T47D (cell line): Measurements from ENCODE around the gene NENF.

ENCODE experiments used
- DNase-seq, 2 experiments: peaks; one replicate each; pipeline versions ENCODE4 v3.0.0 to v3.0.0-alpha.2; 2011 to 2012; ENCODE audit warnings: low read depth in 1 of 2, low spot score in 1 of 2
- JUND ChIP-seq: IDR thresholded peaks from 2 replicates; pipeline ENCODE4 v1.6.1; 2012; ENCODE audit warnings: low read depth
- in situ Hi-C: cut with HindIII; loops from 2 replicates; pipeline ENCODE4 v1.10.0; 2016; ENCODE audit warnings: low sequenced_read_pairs, low pct_unique_long_range_greater_than_20kb

Gene NENF

DNA sequence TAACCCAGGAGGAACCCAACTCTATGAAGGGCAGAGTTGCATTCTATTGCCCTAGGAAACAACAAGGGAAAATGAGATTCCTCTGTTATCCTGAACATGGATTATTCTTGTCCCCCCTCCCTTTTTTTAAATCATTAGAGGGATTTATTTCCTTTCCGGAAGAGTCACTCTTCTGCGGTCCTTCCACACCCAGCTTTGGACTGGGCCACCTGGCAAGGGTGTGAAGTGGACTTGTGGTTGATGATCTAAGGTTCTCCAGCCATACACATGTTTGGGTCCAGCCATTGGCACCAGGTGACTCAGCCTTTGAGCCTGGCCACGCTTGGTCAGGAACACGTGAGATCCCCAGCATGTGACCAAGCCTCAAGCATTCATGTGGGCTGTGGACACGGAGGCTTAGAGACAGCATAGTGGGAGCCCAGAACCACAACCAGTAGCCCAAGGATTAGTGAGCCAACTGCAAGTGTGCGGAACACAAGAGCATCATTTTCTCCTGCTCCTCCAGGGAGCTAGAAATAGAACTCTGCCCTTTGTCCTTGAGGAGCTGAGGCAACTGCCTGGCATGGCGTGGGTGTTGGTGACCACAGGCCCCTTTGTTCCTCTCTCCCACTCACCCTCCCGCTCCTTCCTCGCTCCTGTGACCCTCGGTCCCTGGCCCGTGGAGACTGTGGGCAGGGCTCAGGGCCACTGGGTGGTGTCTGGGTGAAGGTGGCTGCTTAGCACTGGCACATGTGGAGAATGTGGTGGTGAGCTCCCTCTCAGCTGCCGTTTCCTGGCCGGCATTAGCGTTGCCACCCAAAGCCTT lies 50.1 kb downstream of the NENF start:
- DNase-seq, result no peak
- TF ChIP-seq JUND, result no peak
- in situ Hi-C loops, result no loop called here

DNA sequence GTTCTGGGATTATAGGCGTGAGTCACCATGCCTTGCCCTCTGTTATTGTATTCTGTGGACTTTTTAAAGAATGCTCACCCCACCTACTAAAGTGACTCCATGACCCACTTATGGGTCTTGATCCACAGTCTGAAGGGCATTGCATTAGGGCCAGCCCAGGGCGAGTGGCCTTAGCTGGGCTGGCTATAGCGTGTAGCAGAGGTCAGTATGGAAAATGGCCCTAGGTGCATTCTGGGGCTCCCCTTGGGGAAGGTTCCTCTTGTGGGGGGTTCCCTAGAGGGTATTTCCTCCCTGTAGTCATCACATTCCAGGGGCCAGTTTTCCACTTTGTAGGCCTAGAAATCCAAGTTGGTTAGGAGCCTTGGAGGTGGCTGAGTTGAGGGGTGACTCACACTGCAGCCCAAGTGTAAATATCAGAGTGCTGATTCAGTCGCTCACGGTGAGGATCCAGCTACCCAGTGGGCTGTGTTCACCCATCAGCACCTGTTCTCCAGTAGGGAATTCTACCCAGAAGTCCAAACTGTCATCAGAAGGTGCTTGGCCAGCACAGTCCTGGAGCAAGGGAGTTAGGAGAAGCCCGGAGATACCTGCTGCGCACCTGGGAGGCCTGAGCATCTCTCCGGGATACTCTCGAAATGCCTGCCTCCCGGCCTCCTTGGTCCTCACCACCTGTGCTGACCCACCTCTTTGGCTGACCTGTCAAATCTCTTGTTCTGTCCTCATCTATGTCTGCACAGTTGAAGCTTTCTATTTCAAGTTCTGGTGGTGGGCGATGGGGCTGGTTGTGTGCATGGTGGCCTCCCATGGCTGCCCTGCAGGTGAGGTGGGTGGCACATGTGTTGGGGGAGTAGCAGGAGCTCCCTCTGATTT lies 52.2 kb downstream of the NENF start:
- no peak for DNase-seq
- TF ChIP-seq JUND, result no peak
- in situ Hi-C loops, result no loop called here

DNA sequence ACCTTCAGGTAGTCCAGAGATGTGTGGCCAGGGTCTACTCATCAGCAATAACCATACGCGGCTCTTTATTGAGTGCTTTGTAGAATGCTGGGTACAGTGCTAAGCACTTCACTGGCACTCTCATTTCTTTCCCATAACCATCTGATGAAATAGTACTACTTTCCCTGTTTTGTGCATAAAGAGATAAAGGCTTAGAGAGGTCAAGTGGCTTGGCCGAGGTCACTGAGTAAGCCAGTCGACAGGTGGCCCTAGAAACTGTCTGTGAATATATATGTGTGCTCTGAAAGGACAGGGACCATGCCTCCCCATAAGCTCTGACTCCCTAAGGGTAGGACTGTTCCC lies 52.8 kb downstream of the NENF start:
- in situ Hi-C loops, result no loop called here
- DNase-seq, result no peak
- TF ChIP-seq JUND, result no peak

DNA sequence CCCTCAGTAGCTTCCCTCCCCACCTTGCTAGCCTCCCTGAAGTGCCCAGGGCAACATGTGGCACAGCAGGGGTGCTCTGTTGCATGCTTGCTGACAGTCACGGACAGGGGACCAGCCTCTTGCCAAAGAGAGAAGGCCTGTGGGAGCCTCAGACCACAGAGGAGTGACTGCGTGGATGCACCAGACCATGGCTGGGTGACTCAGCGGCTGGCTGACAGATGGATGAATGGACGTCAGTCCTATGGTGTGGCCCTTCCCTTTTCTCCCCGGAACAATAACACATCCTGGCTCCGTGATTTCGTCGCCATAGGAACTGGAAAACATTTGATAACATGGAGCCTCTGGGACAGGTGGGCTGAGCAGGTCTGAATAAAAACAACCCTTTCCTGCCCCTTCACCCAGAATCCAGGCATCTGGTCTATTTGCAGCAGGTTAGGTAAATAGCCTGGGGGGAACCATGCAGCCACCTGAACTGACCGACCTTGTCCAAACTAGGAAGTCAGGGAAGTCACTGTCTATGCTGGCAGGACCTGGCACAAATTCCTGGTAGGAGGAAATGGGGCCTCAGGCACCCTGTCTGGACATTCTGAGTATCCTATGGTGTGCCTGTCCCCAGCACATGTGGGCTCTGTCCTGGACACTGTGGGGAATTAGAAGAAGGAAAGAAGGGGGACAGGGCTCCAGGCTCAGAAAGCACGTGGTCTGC lies 53.3 kb downstream of the NENF start:
- peak in 1 of 2 experiments; percentile 91 for DNase-seq
- in situ Hi-C loops, result no loop called here
- TF ChIP-seq JUND, result no peak

DNA sequence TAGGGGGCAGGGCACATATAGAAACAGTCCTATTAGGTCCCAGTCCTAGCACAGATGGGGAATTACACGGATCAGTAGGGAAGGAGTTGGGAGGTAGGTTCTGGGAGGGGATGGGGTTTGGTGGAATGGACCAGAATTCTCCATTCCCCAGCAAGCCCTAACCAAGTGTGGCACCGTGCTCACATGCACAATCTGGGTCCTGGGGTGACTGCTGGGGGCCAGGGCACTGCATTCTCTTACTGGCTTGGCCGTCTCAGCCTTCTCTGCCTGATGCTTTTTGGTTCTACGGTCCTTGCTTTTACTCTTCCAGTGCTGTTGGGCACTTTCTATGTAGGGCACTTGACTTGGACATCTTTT lies 53.9 kb downstream of the NENF start:
- in situ Hi-C loops, result no loop called here
- TF ChIP-seq JUND, result no peak
- no peak for DNase-seq

DNA sequence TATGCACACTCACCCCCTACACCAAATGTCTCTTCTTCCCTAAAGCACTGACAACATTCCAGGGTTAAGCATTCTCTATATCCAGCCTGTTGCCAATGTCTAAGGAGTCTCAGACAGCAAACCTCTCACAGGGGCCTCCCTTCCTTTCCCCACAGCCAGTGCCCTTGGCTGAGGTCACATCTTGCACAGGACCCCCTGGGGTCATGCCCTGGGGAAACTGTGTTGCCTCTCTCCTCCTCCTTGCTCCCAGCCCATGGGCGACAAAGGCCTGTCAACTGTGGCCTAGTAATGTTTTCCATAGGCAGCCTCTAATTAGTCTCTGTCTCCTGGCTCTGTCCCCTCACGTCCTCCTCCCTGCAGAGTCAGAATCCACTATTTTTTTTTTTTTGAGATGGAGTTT lies 54.6 kb downstream of the NENF start:
- in situ Hi-C loops, result no loop called here
- TF ChIP-seq JUND, result no peak

DNA sequence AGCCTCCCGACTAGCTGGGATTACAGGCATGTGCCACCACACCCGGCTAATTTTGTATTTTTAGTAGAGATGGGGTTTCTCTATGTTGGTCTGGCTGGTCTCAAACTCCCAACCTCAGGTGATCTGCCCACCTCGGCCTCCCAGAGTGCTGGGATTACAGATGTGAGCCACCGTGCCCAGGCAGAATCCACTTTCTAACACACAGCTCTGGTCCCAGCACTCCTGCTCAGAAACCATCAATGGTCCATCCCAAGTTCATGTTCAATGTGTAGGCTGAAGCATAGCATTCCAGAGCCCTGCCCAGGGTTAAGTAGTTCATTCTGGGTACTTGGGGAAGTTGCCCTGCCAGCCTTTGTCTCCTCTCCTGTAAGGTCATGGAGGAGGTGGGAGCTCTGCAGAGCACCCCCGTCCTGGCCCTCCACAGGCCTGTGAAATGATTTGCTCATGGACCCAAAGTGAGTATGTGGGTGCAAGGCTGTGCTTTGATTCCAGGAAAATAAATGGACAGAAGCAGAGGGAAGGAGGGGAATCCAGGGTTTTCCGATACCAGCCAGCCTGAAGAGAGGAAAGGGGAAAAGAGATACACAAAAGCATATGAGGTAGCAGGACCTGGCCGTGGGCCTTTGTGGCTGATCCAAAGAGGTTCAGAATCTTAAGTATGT lies 55.2 kb downstream of the NENF start:
- no peak for DNase-seq
- no peak for TF ChIP-seq JUND
- in situ Hi-C loops, result no loop called here

More for the DNA sequence above, 54.6 kb downstream of the NENF start:
- DNase-seq, result no peak

DNA sequence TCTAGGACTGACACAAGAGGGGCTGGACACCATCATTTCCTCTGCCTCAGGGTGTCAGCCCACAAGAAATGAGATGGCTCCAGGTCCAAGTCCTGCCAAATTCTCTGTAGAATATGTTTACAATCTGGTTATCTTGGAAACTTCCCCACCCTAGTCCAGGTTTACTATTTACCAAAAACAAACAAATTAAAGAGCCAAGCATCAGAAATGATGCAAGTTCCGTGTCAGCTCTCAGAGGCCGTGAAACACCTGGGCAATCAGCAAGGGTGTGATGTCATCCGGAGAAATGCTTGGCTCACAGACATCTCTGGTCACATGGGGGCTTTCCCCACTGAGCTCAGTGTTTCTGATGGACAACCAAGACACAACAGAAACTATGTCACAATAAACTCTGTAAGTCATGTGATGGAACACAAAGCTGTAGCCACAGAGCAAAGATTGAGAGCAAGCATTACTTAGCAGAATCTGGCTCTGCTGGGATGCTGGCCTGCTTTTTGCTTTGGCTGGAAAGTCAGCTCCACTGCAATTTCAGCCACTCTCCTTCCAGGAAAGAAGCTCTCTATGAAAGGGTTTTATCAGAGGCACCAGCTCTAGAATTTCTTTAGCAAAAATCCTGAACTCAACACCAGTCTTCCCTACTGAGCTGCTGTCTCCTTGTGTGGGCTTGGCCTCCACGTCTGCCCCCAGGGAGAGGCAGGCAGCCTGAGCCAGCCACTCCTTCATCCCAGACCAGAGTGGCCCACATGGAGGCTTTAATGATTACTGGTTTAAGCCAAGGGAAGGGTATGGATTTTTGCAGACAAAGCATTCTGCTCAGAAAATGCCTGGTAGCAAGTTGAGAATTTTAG lies 55.9 kb downstream of the NENF start:
- no peak for TF ChIP-seq JUND
- in situ Hi-C loops, result no loop called here

DNA sequence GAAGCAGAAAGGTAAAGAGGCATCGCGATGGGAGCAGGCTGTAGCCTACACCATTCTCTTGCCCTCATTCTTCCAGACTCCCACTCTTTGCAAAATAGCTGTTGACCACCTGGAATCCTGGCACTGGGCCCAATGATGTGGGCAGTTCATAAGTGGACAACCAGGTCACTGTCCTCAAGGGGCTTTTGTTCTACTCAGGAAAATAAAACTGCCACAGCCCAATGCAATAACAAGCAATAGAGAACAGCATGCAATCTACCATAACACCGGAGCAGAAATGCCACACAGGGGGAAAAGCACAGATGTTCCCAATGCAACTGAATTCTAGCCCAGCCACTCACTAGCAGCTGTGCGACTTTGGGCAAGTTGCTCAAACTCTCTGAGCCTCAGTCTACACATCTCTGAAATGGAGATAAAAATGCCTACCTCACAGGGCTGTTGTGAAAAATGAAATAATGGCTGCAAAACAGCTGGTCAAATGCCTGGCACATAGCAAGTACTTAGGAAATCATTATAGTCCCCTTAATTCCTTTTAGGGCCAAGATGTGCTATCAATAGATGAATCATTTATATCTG lies 56.7 kb downstream of the NENF start:
- DNase-seq, result no peak
- in situ Hi-C loops, result no loop called here
- no peak for TF ChIP-seq JUND

More for the DNA sequence above, 55.9 kb downstream of the NENF start:
- DNase-seq, result peak in 1 of 2 experiments; percentile 75

DNA sequence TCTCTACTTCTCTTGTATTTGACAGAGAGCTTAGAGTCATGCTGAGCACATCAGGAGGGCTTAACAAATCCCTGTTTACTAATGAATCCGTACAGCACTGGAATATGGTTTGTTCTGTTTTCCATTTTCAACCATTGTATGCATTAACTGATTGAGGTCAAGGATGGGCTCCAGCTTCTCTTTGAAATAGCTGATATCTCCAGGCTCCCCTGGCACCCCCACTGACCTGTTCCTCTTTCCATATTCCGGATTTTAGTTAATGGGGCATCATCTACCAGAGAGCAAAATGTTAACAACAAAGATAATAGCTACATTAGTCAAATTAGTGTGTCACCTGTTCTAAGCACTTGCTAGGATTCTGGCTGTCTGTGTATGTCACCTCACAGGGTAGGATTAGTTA lies 57.6 kb downstream of the NENF start:
- TF ChIP-seq JUND, result no peak
- DNase-seq, result no peak
- in situ Hi-C loops, result no loop called here

DNA sequence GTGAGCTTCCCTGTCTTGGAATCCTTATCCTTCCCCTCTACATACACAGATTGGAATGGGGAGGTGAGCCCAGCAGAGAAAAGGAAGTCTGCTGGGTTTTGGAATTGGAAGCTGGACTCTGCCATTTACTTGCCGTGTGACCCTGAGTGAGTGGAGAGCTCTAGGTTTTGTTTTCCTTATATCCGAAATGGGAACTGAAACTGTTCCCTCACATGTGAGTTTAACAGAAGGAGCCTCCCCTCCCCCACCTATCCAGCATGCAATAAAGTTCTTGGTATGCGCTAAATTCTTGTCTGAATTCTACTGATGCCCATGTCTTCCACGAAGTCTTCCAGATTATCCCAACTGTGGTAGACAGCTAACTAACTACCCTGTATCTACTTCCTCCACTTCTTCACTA lies 58.7 kb downstream of the NENF start:
- DNase-seq, result no peak
- in situ Hi-C loops, result no loop called here
- TF ChIP-seq JUND, result no peak
